ENCODE results near the gene C9. TPM values are rescaled to one million over a fixed set of nuclear protein-coding genes. Genes with fewer than 3 reads are reported as not detected.
"Not testable (repeated sequence)": the region's sequence is repeated elsewhere in the genome, so short reads cannot be mapped to it uniquely, and the experiment has no call there.

Gene C9
- total RNA-seq, 4 donors from 2014 or later, result not detected

GRCh38 chr5:39283231-39283818, 81.0 kb downstream of the C9 start:
- H3K36me3 ChIP-seq, result no peaks in the 10 kb centered on the region
- H3K9me3 ChIP-seq, result no peaks in the 10 kb centered on the region
- whole genome bisulfite sequencing, 2 donors, result 6 to 13% methylated on average over 3 of the region's 3 CpGs
- H3K27me3 ChIP-seq, result no peaks in the 10 kb centered on the region
- H3K27ac ChIP-seq, result no peak overlapping the region
- DNase-seq, result peak; percentile 21 to 31
- no peak overlapping the region for H3K4me3 ChIP-seq (replicated peaks in 1 of 3)
- peak in 5 of 6 experiments; percentile 19 to 73 (median 65) for TF ChIP-seq CTCF (IDR thresholded peaks at IDR 0.05)
- TF ChIP-seq POLR2A (IDR thresholded peaks at IDR 0.05), result no peak
- no peaks in the 10 kb centered on the region for H3K4me1 ChIP-seq
- intact Hi-C loops (cut with DNase I), result loop anchor here (5.0 to 10.0 kb wide), 2 partner anchors 56 to 129 kb away; no protein-coding TSS in a partner anchor

- DNase-seq, result no peak
- 95 to 97% methylated on average over 1 of the region's 1 CpG for WGBS, 2 donors
- no peaks in the 10 kb centered on the region for H3K4me1 ChIP-seq
- H3K4me3 ChIP-seq (replicated peaks in 1 of 3), result no peak overlapping the region
- TF ChIP-seq CTCF (IDR thresholded peaks at IDR 0.05) (no peak), POLR2A (IDR thresholded peaks at IDR 0.05) (no peak)
- no peaks in the 10 kb centered on the region for H3K36me3 ChIP-seq
- H3K27ac ChIP-seq, result no peak overlapping the region
- intact Hi-C loops (cut with DNase I), result loop anchor here (5.0 to 10.0 kb wide), 2 partner anchors 55 to 128 kb away; no protein-coding TSS in a partner anchor
- no peaks in the 10 kb centered on the region for H3K27me3 ChIP-seq
- no peaks in the 10 kb centered on the region for H3K9me3 ChIP-seq
Measured at GRCh38 chr5:39282561-39282960, 81.7 kb downstream of the C9 start.

GRCh38 chr5:39275865-39276264, 88.4 kb downstream of the C9 start:
- intact Hi-C loops (cut with DNase I), result not testable (repeated sequence)
- WGBS, 2 donors, result 93 to 94% methylated on average over 4 of the region's 4 CpGs

DNA sequence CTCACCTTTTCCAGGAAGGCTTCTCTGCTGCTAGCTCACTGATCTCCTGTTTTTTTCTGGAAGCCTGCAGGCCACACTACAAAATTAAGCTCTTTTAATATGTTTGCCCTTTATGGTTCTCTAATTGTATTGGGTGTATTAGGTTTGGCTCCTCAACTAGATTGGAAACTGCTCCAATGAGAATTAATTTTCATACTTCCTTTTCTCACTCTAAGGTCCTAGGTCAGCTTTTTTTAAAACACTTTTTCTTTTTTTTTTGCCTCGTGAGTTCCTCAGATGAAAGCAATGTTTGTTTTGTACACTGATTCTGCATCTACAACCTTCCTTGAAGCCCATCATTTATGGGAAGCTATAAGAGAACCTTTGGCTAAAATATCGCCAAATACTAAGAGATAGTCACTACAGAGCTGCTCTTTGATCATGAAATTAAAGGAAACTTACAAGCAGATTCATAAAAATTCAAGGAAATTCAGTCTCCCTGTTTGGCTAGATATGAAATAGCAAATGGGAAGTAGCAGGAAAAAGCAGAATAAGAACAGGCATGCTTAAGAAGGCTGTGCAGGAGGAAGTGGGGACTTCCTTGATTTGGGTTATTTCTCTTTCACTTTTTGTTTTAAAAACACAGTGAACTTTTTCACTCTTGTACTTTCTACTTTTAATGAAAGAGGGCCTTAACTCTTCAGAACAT, 89.8 kb downstream of the C9 start:
- TF ChIP-seq CTCF (IDR thresholded peaks at IDR 0.05), result no peak
- TF ChIP-seq POLR2A (IDR thresholded peaks at IDR 0.05), result no peak
- Histone ChIP-seq H3K27me3 (no peaks in the 10 kb centered on the region), H3K4me3 (replicated peaks in 1 of 3) (no peak overlapping the region), H3K27ac (peak overlapping the region in 1 of 3 donors; percentile 10), H3K4me1 (no peaks in the 10 kb centered on the region), H3K36me3 (no peaks in the 10 kb centered on the region), H3K9me3 (no peaks in the 10 kb centered on the region)
- DNase-seq, result no peak
- intact Hi-C loops (cut with DNase I), result no loop called here
- 50% methylated on average over 2 of the region's 2 CpGs for WGBS, 2 donors

More at GRCh38 chr5:39275865-39276264, 88.4 kb downstream of the C9 start:
- H3K27ac ChIP-seq; H3K9me3 ChIP-seq; H3K36me3 ChIP-seq; DNase-seq; H3K4me1 ChIP-seq; H3K27me3 ChIP-seq; H3K4me3 ChIP-seq (replicated peaks in 1 of 3): not testable (repeated sequence)

DNA sequence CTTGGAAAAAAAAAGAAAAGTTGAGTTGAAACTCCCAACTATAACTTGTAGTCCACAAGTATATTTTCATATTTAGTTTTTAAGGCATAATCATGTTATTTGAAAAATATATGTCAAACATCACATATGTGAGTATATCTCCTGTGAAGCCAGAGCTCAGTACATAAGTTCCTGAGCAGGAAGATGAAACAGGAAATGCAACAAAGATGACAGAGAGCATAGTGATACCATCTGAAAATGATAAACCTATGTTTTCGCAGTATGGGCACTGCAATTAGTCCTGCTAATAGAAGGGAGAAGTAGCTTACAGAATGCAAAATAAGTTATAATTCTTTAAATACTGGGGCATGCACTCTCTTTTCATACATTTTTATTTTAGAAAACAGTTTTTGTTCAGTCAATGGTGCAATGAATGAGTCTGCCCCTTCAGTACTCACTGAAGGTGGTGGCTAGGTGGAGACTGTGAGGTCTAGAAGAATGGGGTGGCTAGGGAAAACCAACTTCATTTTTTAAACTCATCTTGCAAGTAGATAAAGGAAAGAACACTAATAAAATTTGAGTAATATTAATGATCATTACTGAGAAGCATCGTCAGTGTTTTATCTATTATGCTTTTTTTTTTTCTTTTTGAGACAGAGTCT, 90.9 kb downstream of the C9 start:
- H3K27ac ChIP-seq, result no peak overlapping the region
- no peak for DNase-seq

GRCh38 chr5:39272869-39273231, 91.4 kb downstream of the C9 start:
- H3K27me3 ChIP-seq; H3K36me3 ChIP-seq; DNase-seq; H3K9me3 ChIP-seq; H3K4me3 ChIP-seq (replicated peaks in 1 of 3); intact Hi-C loops (cut with DNase I); H3K4me1 ChIP-seq; H3K27ac ChIP-seq: not testable (repeated sequence)
- WGBS, 2 donors, result 72 to 88% methylated on average over 14 of the region's 14 CpGs

More for the DNA sequence above, 90.9 kb downstream of the C9 start:
- Histone ChIP-seq H3K4me1 (no peaks in the 10 kb centered on the region), H3K27me3 (no peaks in the 10 kb centered on the region), H3K36me3 (no peaks in the 10 kb centered on the region), H3K4me3 (replicated peaks in 1 of 3) (no peak overlapping the region), H3K9me3 (no peaks in the 10 kb centered on the region)
- 93 to 94% methylated on average over 2 of the region's 2 CpGs for WGBS, 2 donors
- intact Hi-C loops (cut with DNase I), result no loop called here
- no peak for TF ChIP-seq CTCF (IDR thresholded peaks at IDR 0.05)
- TF ChIP-seq POLR2A (IDR thresholded peaks at IDR 0.05), result no peak
